Small intestine (tissue), 7 donors: ENCODE measurements around the gene ELOA. TPM values are rescaled to one million over a fixed set of nuclear protein-coding genes. Genes with fewer than 3 reads are reported as not detected.
"Not testable (repeated sequence)": the region's sequence is repeated elsewhere in the genome, so short reads cannot be mapped to it uniquely, and the experiment has no call there.

Source experiments
- DNase-seq, 2 donors: peaks; one replicate each; pipeline versions ENCODE4 v3.0.0 to v3.0.0-alpha.2; 2013
- FAIRE-seq: peaks from 2 replicates; lab custom pipeline; 2012; peaks lifted over from hg19 to GRCh38; lab: Jason Lieb, UNC
- H3K27ac ChIP-seq, 3 donors: one replicate each; pipeline ENCODE4 v1.5.1; 2013; ENCODE audit warnings: low read length in 2 of 3, mild to moderate bottlenecking in 2 of 3, control low read depth in 1 of 3, inconsistent platforms in 1 of 3, low read depth in 1 of 3, moderate library complexity in 1 of 3
- H3K27me3 ChIP-seq, 3 donors: one replicate each; pipeline ENCODE4 v1.6.1; 2013; ENCODE audit warnings: low read length in 3 of 3, inconsistent platforms in 1 of 3; ENCODE audit not compliant: control insufficient read depth in 3 of 3, insufficient read depth in 3 of 3
- H3K36me3 ChIP-seq, 3 donors: one replicate each; pipeline ENCODE4 v1.6.1; 2013; ENCODE audit warnings: low read length in 3 of 3, inconsistent platforms in 1 of 3, low read depth in 1 of 3, mild to moderate bottlenecking in 1 of 3, moderate library complexity in 1 of 3; ENCODE audit not compliant: control insufficient read depth in 3 of 3, insufficient read depth in 2 of 3
- H3K4me1 ChIP-seq, 3 donors: one replicate each; pipeline ENCODE4 v1.6.1; 2013; ENCODE audit warnings: low read length in 2 of 3, inconsistent platforms in 1 of 3, low read depth in 1 of 3, mild to moderate bottlenecking in 1 of 3, moderate library complexity in 1 of 3; ENCODE audit not compliant: control insufficient read depth in 3 of 3, insufficient read depth in 2 of 3
- H3K4me3 ChIP-seq, 3 donors: one replicate each; pipeline ENCODE4 v1.5.1; 2013; ENCODE audit warnings: low read length in 3 of 3, control low read depth in 1 of 3, inconsistent platforms in 1 of 3, low read depth in 1 of 3, mild to moderate bottlenecking in 1 of 3, moderate library complexity in 1 of 3
- H3K9me3 ChIP-seq, 2 donors: one replicate each; pipeline ENCODE4 v1.6.1; 2013; ENCODE audit warnings: low read depth in 1 of 2, low read length in 1 of 2; ENCODE audit not compliant: control insufficient read depth in 2 of 2, insufficient read depth in 1 of 2
- WGBS, 3 donors: extraction: QIAGEN DNeasy Blood & Tissue Kit; methylation state at CpG; one replicate each; pipeline ENCODE4 v1.1.7; 2013; 5-methylcytosine and 5-hydroxymethylcytosine counted together
- polyA plus RNA-seq, 4 donors: library from polyadenylated mRNA; stranded (reverse) in 3 of 4; unstranded in 1 of 4; fragments of 200-250 nt in 3 of 4; fragments of 120-200 nt in 1 of 4; gene quantifications; one replicate each; pipeline versions ENCODE4 v1.2.1 to v1.2.3, GENCODE V29; 2013
- donor health status: healthy with polysubstance abuse.
- donor health status: control.
- donor health status: control.
- donor health status: Bipolar disorder and iron deficiency.
- donor health status: healthy.

The ELOA gene
- polyA plus RNA-seq, 4 donors, result 8.4 to 25.2 (median 11.7) TPM

DNA sequence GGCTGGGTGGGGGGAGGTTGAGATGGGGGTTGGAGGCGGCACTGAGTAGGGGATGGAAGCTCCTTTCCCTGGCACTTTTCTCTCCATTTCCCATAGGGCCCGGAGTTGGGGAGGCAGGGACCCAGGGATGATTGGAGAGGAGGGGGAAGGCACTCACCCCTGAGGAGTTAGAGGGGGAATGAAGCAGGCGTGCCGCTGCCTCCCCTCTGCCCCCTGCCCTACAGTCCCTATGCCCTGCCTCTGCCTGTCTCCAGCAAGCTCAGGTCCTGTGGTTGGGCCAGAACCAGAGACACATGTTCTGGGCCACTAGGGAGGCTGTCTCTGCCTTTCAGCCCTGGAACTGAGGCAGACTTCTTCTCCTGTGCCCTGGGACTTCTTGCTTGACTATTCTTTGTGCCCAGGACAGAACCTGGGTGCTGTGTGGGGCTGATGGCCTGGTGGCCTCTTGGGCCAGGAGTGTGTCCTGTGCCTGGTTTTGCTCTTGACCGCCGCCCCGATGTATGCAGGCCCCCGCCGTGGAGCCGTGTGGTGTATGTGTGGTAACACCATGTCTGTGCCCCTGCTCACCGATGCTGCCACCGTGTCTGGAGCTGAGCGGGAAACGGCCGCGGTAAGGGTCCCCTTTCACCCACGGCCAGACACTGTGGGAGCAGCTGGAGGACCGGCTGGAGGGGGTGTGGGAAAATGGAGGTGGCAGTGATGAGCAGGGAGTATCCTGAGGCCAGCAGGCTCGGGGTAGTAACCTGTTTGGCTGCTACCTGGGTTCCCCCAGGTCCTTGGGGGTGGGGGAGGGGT lies 49.1 kb downstream of the ELOA start:
- Histone ChIP-seq H3K9me3 (no peaks in the 10 kb centered on the region), H3K27ac (peak overlapping the region in 1 of 3 donors; percentile 55), H3K4me1 (peaks cover 4 to 41% (median 4%) of the 10 kb centered on the region in 3 donors), H3K36me3 (peaks cover 8 to 61% (median 13%) of the 10 kb centered on the region in 3 donors), H3K27me3 (no peaks in the 10 kb centered on the region), H3K4me3 (peak overlapping the region in 2 of 3 donors; percentile 79 to 89)
- DNase-seq (no peak), FAIRE-seq (no peak)
- 63 to 73% (median 68%) methylated on average over 18 to 19 of the region's 19 CpGs for WGBS, 3 donors

DNA sequence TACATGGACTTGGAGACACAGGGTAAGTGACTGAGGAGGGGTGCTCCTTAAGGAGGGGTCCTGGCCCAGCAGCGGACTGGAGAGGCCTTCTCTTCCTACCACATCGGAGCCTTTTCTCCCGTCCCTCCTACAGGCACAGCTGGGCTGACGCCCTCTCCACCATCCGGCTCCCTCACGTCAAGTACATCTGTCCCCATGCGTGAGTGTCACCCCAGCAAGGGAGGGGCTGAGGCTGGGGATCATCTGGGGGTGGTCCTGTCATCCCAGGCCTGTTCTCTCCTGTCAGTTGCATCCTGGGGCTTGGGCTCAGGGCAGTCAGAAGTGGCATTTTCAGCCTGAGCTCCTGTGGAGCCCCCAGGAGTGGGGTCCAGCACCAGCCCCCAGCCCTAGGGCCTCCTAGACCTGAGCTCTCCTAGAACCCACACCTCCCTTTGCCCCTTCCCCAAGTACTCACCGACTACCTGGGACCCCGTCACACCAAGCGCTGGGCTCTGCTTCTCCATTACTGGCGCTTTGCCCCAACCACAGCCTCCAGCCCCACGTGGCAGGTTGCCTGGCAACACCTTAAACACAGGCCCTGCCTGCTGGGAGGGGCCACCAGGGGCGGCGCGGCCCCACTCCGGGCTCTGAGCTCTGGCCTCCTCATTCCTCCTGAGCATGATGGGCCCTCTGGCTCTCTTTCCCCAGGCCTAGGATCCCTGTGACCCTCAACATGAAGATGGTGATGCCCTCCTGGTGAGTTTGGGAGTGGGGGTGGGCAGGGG lies 49.9 kb downstream of the ELOA start:
- DNase-seq (peak; percentile 72 to 89), FAIRE-seq (no peak)
- Histone ChIP-seq H3K27ac (peak overlapping the region in 1 of 3 donors; percentile 56), H3K36me3 (peaks cover 8 to 67% (median 9%) of the 10 kb centered on the region in 3 donors), H3K4me1 (peaks cover 4 to 48% (median 4%) of the 10 kb centered on the region in 3 donors), H3K4me3 (no peak overlapping the region), H3K9me3 (no peaks in the 10 kb centered on the region), H3K27me3 (no peaks in the 10 kb centered on the region)
- WGBS, 3 donors, result 45 to 62% (median 54%) methylated on average over 16 of the region's 16 CpGs

- Histone ChIP-seq H3K27ac (peak overlapping the region in 1 of 3 donors; percentile 56), H3K27me3 (no peaks in the 10 kb centered on the region), H3K4me1 (peaks cover 4 to 55% (median 4%) of the 10 kb centered on the region in 3 donors), H3K9me3 (no peaks in the 10 kb centered on the region), H3K36me3 (peaks cover 8 to 70% (median 9%) of the 10 kb centered on the region in 3 donors), H3K4me3 (no peak overlapping the region)
- DNase-seq (no peak), FAIRE-seq (no peak)
- WGBS, 3 donors, result 54 to 72% (median 72%) methylated on average over 18 to 21 of the region's 21 CpGs
Measured at GRCh38 chr1:23793861-23794731, 50.8 kb downstream of the ELOA start.

GRCh38 chr1:23794732-23795182 lies 51.5 kb downstream of the ELOA start:
- Histone ChIP-seq H3K4me1 (peaks cover 4 to 57% (median 4%) of the 10 kb centered on the region in 3 donors), H3K36me3 (peaks cover 8 to 73% (median 9%) of the 10 kb centered on the region in 3 donors)
- not testable (repeated sequence) for H3K4me3 ChIP-seq, DNase-seq, H3K27ac ChIP-seq, H3K9me3 ChIP-seq, FAIRE-seq, H3K27me3 ChIP-seq
- WGBS, 3 donors, result 72 to 82% (median 77%) methylated on average over 8 to 9 of the region's 9 CpGs

GRCh38 chr1:23795676-23796465 lies 52.6 kb downstream of the ELOA start:
- DNase-seq, result no peak
- H3K27ac ChIP-seq, result no peak overlapping the region
- WGBS, 3 donors, result 72 to 86% (median 81%) methylated on average over 16 of the region's 16 CpGs

DNA sequence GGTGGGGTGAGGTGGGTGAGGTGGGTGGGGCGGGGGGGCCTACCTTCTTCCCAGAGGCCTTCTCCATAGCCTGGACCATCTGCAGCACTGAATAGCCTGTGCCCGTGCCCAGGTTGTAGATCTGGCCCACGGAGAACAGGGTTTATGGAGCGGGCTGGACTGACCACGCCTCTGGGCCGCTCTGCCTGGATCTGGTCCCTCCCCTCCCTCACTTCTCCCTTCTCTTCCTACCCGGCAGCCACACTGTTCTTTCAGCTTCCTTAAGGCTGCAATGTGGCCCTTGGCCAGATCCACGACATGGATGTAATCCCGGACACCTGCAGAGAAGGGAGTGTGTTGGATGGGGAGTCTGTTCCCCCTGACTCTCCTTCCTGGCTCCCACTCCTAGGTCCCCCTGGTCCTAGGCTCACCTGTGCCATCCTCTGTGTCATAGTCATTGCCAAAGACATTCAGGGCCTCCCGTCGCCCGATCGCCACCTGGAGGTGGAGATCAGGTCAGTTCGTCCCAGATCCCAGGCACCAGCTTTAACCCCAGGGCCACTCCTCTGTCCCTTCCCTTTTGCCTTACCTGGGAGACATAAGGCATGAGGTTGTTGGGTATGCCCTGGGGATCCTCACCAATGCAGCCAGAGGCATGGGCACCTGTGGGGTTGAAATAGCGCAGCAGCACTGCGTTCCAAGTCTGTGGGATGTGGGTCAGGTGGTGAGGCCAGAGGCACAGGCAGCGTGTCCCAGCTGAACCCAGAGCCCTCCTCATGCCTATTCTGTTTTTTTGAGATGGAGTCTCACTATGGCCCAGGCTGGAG lies 53.4 kb downstream of the ELOA start:
- peaks cover 8 to 73% (median 9%) of the 10 kb centered on the region in 3 donors for H3K36me3 ChIP-seq
- no peaks in the 10 kb centered on the region for H3K27me3 ChIP-seq
- FAIRE-seq (no peak), DNase-seq (peak; percentile 34 to 51)
- peak overlapping the region in 1 of 3 donors; percentile 9 for H3K27ac ChIP-seq
- H3K9me3 ChIP-seq, result no peaks in the 10 kb centered on the region
- 39 to 60% (median 46%) methylated on average over 17 of the region's 17 CpGs for WGBS, 3 donors
- H3K4me1 ChIP-seq, result peaks cover 0 to 55% (median 0%) of the 10 kb centered on the region in 3 donors
- no peak overlapping the region for H3K4me3 ChIP-seq

More at GRCh38 chr1:23795676-23796465, 52.6 kb downstream of the ELOA start:
- FAIRE-seq, result no peak
- H3K27me3 ChIP-seq, result no peaks in the 10 kb centered on the region
- peaks cover 0 to 52% (median 0%) of the 10 kb centered on the region in 3 donors for H3K4me1 ChIP-seq
- peaks cover 8 to 73% (median 9%) of the 10 kb centered on the region in 3 donors for H3K36me3 ChIP-seq
- no peaks in the 10 kb centered on the region for H3K9me3 ChIP-seq
- no peak overlapping the region for H3K4me3 ChIP-seq
